Epithelial cell of proximal tubule (primary cell): ENCODE results near the gene SNAPC3. TPM values are rescaled to one million over a fixed set of nuclear protein-coding genes. Genes with fewer than 3 reads are reported as not detected.
"Not testable (repeated sequence)": the region's sequence is repeated elsewhere in the genome, so short reads cannot be mapped to it uniquely, and the experiment has no call there.

Experiments
- DNase-seq: peaks from one replicate; pipeline ENCODE4 v3.0.0-alpha.2; 2011; ENCODE audit warnings: low read depth
- H3K4me3 ChIP-seq: 2 replicates; pipeline ENCODE4 v1.5.1; 2011; ENCODE audit warnings: low read depth, mild to moderate bottlenecking, low read length
- CTCF ChIP-seq: conservative IDR thresholded peaks from 2 replicates; pipeline ENCODE4 v1.5.1; 2012; ENCODE audit warnings: low read depth, mild to moderate bottlenecking, low read length
- total RNA-seq: library from RNA; depleted of rRNA; stranded (reverse); fragments of >200 nt; gene quantifications from 2 replicates; pipeline ENCODE4 v1.2.3, GENCODE V29; 2015

The SNAPC3 gene
- total RNA-seq, 1 donor from 2014 or later = 25.2 TPM

GRCh38 chr9:15438891-15439290, 16.2 kb downstream of the SNAPC3 start:
- no peak for TF ChIP-seq CTCF
- no peak for DNase-seq
- H3K4me3 ChIP-seq = no peak overlapping the region

GRCh38 chr9:15441841-15442240, 19.2 kb downstream of the SNAPC3 start:
- not testable (repeated sequence) for H3K4me3 ChIP-seq, DNase-seq

- H3K4me3 ChIP-seq, DNase-seq: not testable (repeated sequence)
Measured at GRCh38 chr9:15442264-15442663, 19.6 kb downstream of the SNAPC3 start.

GRCh38 chr9:15444141-15444540, 21.5 kb downstream of the SNAPC3 start:
- DNase-seq = no peak
- TF ChIP-seq CTCF = no peak

GRCh38 chr9:15453956-15454355, 31.3 kb downstream of the SNAPC3 start:
- DNase-seq = no peak

More at GRCh38 chr9:15444141-15444540, 21.5 kb downstream of the SNAPC3 start:
- H3K4me3 ChIP-seq = no peak overlapping the region

GRCh38 chr9:15461056-15461455, 38.4 kb downstream of the SNAPC3 start:
- no peak overlapping the region for H3K4me3 ChIP-seq
- no peak for TF ChIP-seq CTCF
- no peak for DNase-seq

More at GRCh38 chr9:15453956-15454355, 31.3 kb downstream of the SNAPC3 start:
- H3K4me3 ChIP-seq = no peak overlapping the region
- no peak for TF ChIP-seq CTCF

GRCh38 chr9:15461601-15462000, 38.9 kb downstream of the SNAPC3 start:
- DNase-seq = no peak
- H3K4me3 ChIP-seq = no peak overlapping the region
- no peak for TF ChIP-seq CTCF

- no peak overlapping the region for H3K4me3 ChIP-seq
- no peak for DNase-seq
- no peak for TF ChIP-seq CTCF
Measured at GRCh38 chr9:15468145-15468544, 45.5 kb downstream of the SNAPC3 start.
